ENCODE data around the gene BCAS1. TPM values are rescaled to one million over a fixed set of nuclear protein-coding genes. Genes with fewer than 3 reads are reported as not detected.

BCAS1 gene
- total RNA-seq, 1 donor: 0.84 TPM

GRCh38 chr20:54107600-54108325 is 37.4 kb upstream of the BCAS1 start:
- Histone ChIP-seq H3K9me3 (ENCODE audit: low read depth, low read length) (no peaks in the 10 kb centered on the region), H3K27me3 (ENCODE audit: insufficient read depth, low read length) (no peaks in the 10 kb centered on the region), H3K4me1 (ENCODE audit: insufficient read depth, low read length) (no peaks in the 10 kb centered on the region), H3K4me3 (ENCODE audit: low read length) (no peak overlapping the region)

- no peaks in the 10 kb centered on the region for H3K27me3 ChIP-seq (ENCODE audit: insufficient read depth, low read length)
- no peaks in the 10 kb centered on the region for H3K4me1 ChIP-seq (ENCODE audit: insufficient read depth, low read length)
- H3K4me3 ChIP-seq (ENCODE audit: low read length): no peak overlapping the region
- H3K9me3 ChIP-seq (ENCODE audit: low read depth, low read length): no peaks in the 10 kb centered on the region
These were observed 36.8 kb upstream of the BCAS1 start for GRCh38 chr20:54107181-54107580.

GRCh38 chr20:54106162-54106561 is 35.8 kb upstream of the BCAS1 start:
- Histone ChIP-seq H3K27me3 (ENCODE audit: insufficient read depth, low read length) (no peaks in the 10 kb centered on the region), H3K9me3 (ENCODE audit: low read depth, low read length) (no peaks in the 10 kb centered on the region), H3K4me1 (ENCODE audit: insufficient read depth, low read length) (no peaks in the 10 kb centered on the region), H3K4me3 (ENCODE audit: low read length) (no peak overlapping the region)

GRCh38 chr20:54105653-54106052 is 35.3 kb upstream of the BCAS1 start:
- Histone ChIP-seq H3K9me3 (ENCODE audit: low read depth, low read length) (no peaks in the 10 kb centered on the region), H3K4me1 (ENCODE audit: insufficient read depth, low read length) (no peaks in the 10 kb centered on the region), H3K4me3 (ENCODE audit: low read length) (no peak overlapping the region), H3K27me3 (ENCODE audit: insufficient read depth, low read length) (no peaks in the 10 kb centered on the region)

- no peaks in the 10 kb centered on the region for H3K27me3 ChIP-seq (ENCODE audit: insufficient read depth, low read length)
- H3K4me1 ChIP-seq (ENCODE audit: insufficient read depth, low read length): no peaks in the 10 kb centered on the region
- H3K9me3 ChIP-seq (ENCODE audit: low read depth, low read length): no peaks in the 10 kb centered on the region
- H3K4me3 ChIP-seq (ENCODE audit: low read length): no peak overlapping the region
These were observed 34.4 kb upstream of the BCAS1 start for GRCh38 chr20:54104781-54105180.

- no peaks in the 10 kb centered on the region for H3K9me3 ChIP-seq (ENCODE audit: low read depth, low read length)
- H3K4me3 ChIP-seq (ENCODE audit: low read length): no peak overlapping the region
- H3K4me1 ChIP-seq (ENCODE audit: insufficient read depth, low read length): no peaks in the 10 kb centered on the region
- no peaks in the 10 kb centered on the region for H3K27me3 ChIP-seq (ENCODE audit: insufficient read depth, low read length)
These were observed 33.6 kb upstream of the BCAS1 start for GRCh38 chr20:54103762-54104600.

GRCh38 chr20:54103067-54103761 is 32.8 kb upstream of the BCAS1 start:
- no peaks in the 10 kb centered on the region for H3K27me3 ChIP-seq (ENCODE audit: insufficient read depth, low read length)
- no peaks in the 10 kb centered on the region for H3K4me1 ChIP-seq (ENCODE audit: insufficient read depth, low read length)
- H3K9me3 ChIP-seq (ENCODE audit: low read depth, low read length): no peaks in the 10 kb centered on the region
- no peak overlapping the region for H3K4me3 ChIP-seq (ENCODE audit: low read length)

- Histone ChIP-seq H3K27me3 (ENCODE audit: insufficient read depth, low read length) (no peaks in the 10 kb centered on the region), H3K4me1 (ENCODE audit: insufficient read depth, low read length) (no peaks in the 10 kb centered on the region), H3K9me3 (ENCODE audit: low read depth, low read length) (no peaks in the 10 kb centered on the region), H3K4me3 (ENCODE audit: low read length) (no peak overlapping the region)
These were observed 32.1 kb upstream of the BCAS1 start for GRCh38 chr20:54102543-54102942.

GRCh38 chr20:54100563-54100962 is 30.2 kb upstream of the BCAS1 start:
- Histone ChIP-seq H3K27me3 (ENCODE audit: insufficient read depth, low read length) (no peaks in the 10 kb centered on the region), H3K4me1 (ENCODE audit: insufficient read depth, low read length) (no peaks in the 10 kb centered on the region), H3K9me3 (ENCODE audit: low read depth, low read length) (no peaks in the 10 kb centered on the region), H3K4me3 (ENCODE audit: low read length) (no peak overlapping the region)

- Histone ChIP-seq H3K4me3 (ENCODE audit: low read length) (no peak overlapping the region), H3K4me1 (ENCODE audit: insufficient read depth, low read length) (no peaks in the 10 kb centered on the region), H3K27me3 (ENCODE audit: insufficient read depth, low read length) (no peaks in the 10 kb centered on the region), H3K9me3 (ENCODE audit: low read depth, low read length) (no peaks in the 10 kb centered on the region)
These were observed 29.5 kb upstream of the BCAS1 start for GRCh38 chr20:54099894-54100293.

GRCh38 chr20:54098047-54098446 is 27.7 kb upstream of the BCAS1 start:
- Histone ChIP-seq H3K9me3 (ENCODE audit: low read depth, low read length) (no peaks in the 10 kb centered on the region), H3K27me3 (ENCODE audit: insufficient read depth, low read length) (no peaks in the 10 kb centered on the region), H3K4me3 (ENCODE audit: low read length) (no peak overlapping the region), H3K4me1 (ENCODE audit: insufficient read depth, low read length) (no peaks in the 10 kb centered on the region)

GRCh38 chr20:54097236-54097529 is 26.8 kb upstream of the BCAS1 start:
- H3K9me3 ChIP-seq (ENCODE audit: low read depth, low read length): no peaks in the 10 kb centered on the region
- no peaks in the 10 kb centered on the region for H3K27me3 ChIP-seq (ENCODE audit: insufficient read depth, low read length)
- no peak overlapping the region for H3K4me3 ChIP-seq (ENCODE audit: low read length)
- no peaks in the 10 kb centered on the region for H3K4me1 ChIP-seq (ENCODE audit: insufficient read depth, low read length)

- Histone ChIP-seq H3K4me3 (ENCODE audit: low read length) (no peak overlapping the region), H3K4me1 (ENCODE audit: insufficient read depth, low read length) (no peaks in the 10 kb centered on the region), H3K27me3 (ENCODE audit: insufficient read depth, low read length) (no peaks in the 10 kb centered on the region), H3K9me3 (ENCODE audit: low read depth, low read length) (no peaks in the 10 kb centered on the region)
These were observed 25.4 kb upstream of the BCAS1 start for GRCh38 chr20:54095824-54096223.

- no peaks in the 10 kb centered on the region for H3K4me1 ChIP-seq (ENCODE audit: insufficient read depth, low read length)
- H3K4me3 ChIP-seq (ENCODE audit: low read length): no peak overlapping the region
- no peaks in the 10 kb centered on the region for H3K27me3 ChIP-seq (ENCODE audit: insufficient read depth, low read length)
- H3K9me3 ChIP-seq (ENCODE audit: low read depth, low read length): no peaks in the 10 kb centered on the region
These were observed 23.8 kb upstream of the BCAS1 start for GRCh38 chr20:54094268-54094580.

- Histone ChIP-seq H3K9me3 (ENCODE audit: low read depth, low read length) (no peaks in the 10 kb centered on the region), H3K4me1 (ENCODE audit: insufficient read depth, low read length) (no peaks in the 10 kb centered on the region), H3K27me3 (ENCODE audit: insufficient read depth, low read length) (no peaks in the 10 kb centered on the region), H3K4me3 (ENCODE audit: low read length) (no peak overlapping the region)
These were observed 23.3 kb upstream of the BCAS1 start for GRCh38 chr20:54093423-54094267.
